Ishikawa (cell line): ENCODE measurements around the gene DVL2.

Source experiments
- CEBPB ChIP-seq: IDR thresholded peaks from 2 replicates; pipeline ENCODE4 v1.6.1; 2012
- EP300 ChIP-seq: IDR thresholded peaks from 2 replicates; pipeline ENCODE4 v1.6.1; 2012; ENCODE audit warnings: borderline replicate concordance
- FOXM1 ChIP-seq: IDR thresholded peaks from 2 replicates; pipeline ENCODE4 v1.6.1; 2012; ENCODE audit warnings: low read depth, borderline replicate concordance
- RAD21 ChIP-seq: IDR thresholded peaks from 2 replicates; pipeline ENCODE4 v1.6.1; 2012; ENCODE audit warnings: low read depth
- REST ChIP-seq: IDR thresholded peaks from 2 replicates; pipeline ENCODE4 v1.6.1; 2012; ENCODE audit warnings: low read depth, mild to moderate bottlenecking
- TAF1 ChIP-seq: IDR thresholded peaks from 2 replicates; pipeline ENCODE4 v1.6.1; 2012; ENCODE audit warnings: low read depth, mild to moderate bottlenecking
- TCF12 ChIP-seq: IDR thresholded peaks from 2 replicates; pipeline ENCODE4 v1.6.1; 2012; ENCODE audit warnings: low read depth
- TEAD4 ChIP-seq: IDR thresholded peaks from 2 replicates; pipeline ENCODE4 v1.6.1; 2012
- ZBTB7A ChIP-seq: IDR thresholded peaks from 2 replicates; pipeline ENCODE4 v1.6.1; 2012; ENCODE audit warnings: low read depth
- TF ChIP-seq, protein P1 (sequence below): IDR thresholded peaks from 2 replicates; pipeline ENCODE4 v1.6.1; 2012
- TF ChIP-seq, protein P2 (sequence below): IDR thresholded peaks from 2 replicates; pipeline ENCODE4 v1.6.1; 2012

GRCh38 chr17:7211491-7212273 lies 22.6 kb downstream of the DVL2 start:
- TF ChIP-seq TEAD4 (no peak), ZBTB7A (no peak), REST (no peak), RAD21 (no peak), TCF12 (no peak), EP300 (no peak), CEBPB (no peak), FOXM1 (no peak), TAF1 (no peak)
- TF ChIP-seq, protein P1, sequence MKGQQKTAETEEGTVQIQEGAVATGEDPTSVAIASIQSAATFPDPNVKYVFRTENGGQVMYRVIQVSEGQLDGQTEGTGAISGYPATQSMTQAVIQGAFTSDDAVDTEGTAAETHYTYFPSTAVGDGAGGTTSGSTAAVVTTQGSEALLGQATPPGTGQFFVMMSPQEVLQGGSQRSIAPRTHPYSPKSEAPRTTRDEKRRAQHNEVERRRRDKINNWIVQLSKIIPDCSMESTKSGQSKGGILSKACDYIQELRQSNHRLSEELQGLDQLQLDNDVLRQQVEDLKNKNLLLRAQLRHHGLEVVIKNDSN: no peak
- TF ChIP-seq, protein P2, sequence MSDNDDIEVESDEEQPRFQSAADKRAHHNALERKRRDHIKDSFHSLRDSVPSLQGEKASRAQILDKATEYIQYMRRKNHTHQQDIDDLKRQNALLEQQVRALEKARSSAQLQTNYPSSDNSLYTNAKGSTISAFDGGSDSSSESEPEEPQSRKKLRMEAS: no peak
